Endothelial cell of umbilical vein (primary cell): ENCODE measurements around the gene MTO1. TPM values are rescaled to one million over a fixed set of nuclear protein-coding genes. Genes with fewer than 3 reads are reported as not detected.

ENCODE experiments used
- BruUV-seq: library from RNA; stranded (reverse); fragments of 400-500 nt; replicated peaks from 2 replicates; lab custom pipeline; 2021; lab: Mats Ljungman, UMichigan
- CTCF ChIA-PET: fragments of 300-600, 350-600 bp; sonication (Branson Sonifier 250); formaldehyde crosslinking; loops from one replicate; lab custom pipeline; 2021; ENCODE audit warnings: antibody characterized with exemption, inconsistent platforms; lab: Charles Lee
- POLR2A ChIA-PET: fragments of 300-600, 350-600 bp; sonication (Branson Sonifier 250); formaldehyde crosslinking; loops from one replicate; lab custom pipeline; 2021; ENCODE audit warnings: antibody characterized with exemption, inconsistent platforms; lab: Charles Lee
- DNase-seq: peaks from one replicate; pipeline ENCODE4 v3.0.0-alpha.2; 2011; ENCODE audit warnings: low read depth, low spot score
- FAIRE-seq: peaks from 2 replicates; lab custom pipeline; 2011; peaks lifted over from hg19 to GRCh38; lab: Jason Lieb, UNC
- H2AFZ ChIP-seq: 2 replicates; pipeline ENCODE4 v1.6.0; 2012; ENCODE audit warnings: low read depth, low read length, control low read depth, inconsistent platforms
- H3K27ac ChIP-seq: 2 replicates; pipeline ENCODE4 v1.5.1; 2011; ENCODE audit warnings: low read depth, mild to moderate bottlenecking, control low read depth, low read length, moderate library complexity; ENCODE audit not compliant: insufficient read depth
- H3K27me3 ChIP-seq, 2 experiments: 2 replicates each; pipeline versions ENCODE4 v1.6.0 to v1.6.1; 2011; ENCODE audit warnings: low read length in 2 of 2, mixed read lengths in 1 of 2; ENCODE audit not compliant: control insufficient read depth in 2 of 2, insufficient read depth in 2 of 2
- H3K36me3 ChIP-seq, 2 experiments: 2 replicates in 1 of 2; 3 replicates in 1 of 2; pipeline ENCODE4 v1.5.1; 2011; ENCODE audit warnings: low read length in 2 of 2, mild to moderate bottlenecking in 1 of 2, moderate library complexity in 1 of 2; ENCODE audit not compliant: control insufficient read depth in 2 of 2, insufficient read depth in 2 of 2; ENCODE audit errors: extremely low read depth in 1 of 2
- H3K4me1 ChIP-seq: 3 replicates; pipeline ENCODE4 v1.5.1; 2011; ENCODE audit warnings: mild to moderate bottlenecking, low read length; ENCODE audit not compliant: control insufficient read depth, insufficient read depth; ENCODE audit errors: extremely low read depth
- H3K4me2 ChIP-seq: 2 replicates; pipeline ENCODE4 v1.6.1; 2011; ENCODE audit warnings: low read length, control low read depth, mixed read lengths; ENCODE audit not compliant: insufficient read depth
- H3K4me3 ChIP-seq, 3 experiments: fragments of 200-600 bp in 1 of 3; sonication (generic), shearing (Covaris generic) in 1 of 3; replicated peaks in 1 of 3; 2 replicates each; pipeline ENCODE4 v1.5.1; 2011 to 2016; ENCODE audit warnings: control low read depth in 3 of 3, low read length in 3 of 3, mild to moderate bottlenecking in 2 of 3, inconsistent platforms in 1 of 3, low read depth in 1 of 3, moderate library complexity in 1 of 3; ENCODE audit not compliant: insufficient read depth in 1 of 3
- H3K79me2 ChIP-seq: 2 replicates; pipeline ENCODE4 v1.6.0; 2012; ENCODE audit warnings: low read length, inconsistent platforms; ENCODE audit not compliant: control insufficient read depth, insufficient read depth
- H3K9ac ChIP-seq: replicated peaks from 2 replicates; pipeline ENCODE3; 2011; ENCODE audit warnings: low read length, control low read depth; ENCODE audit not compliant: insufficient read depth; ENCODE audit errors: extremely low read depth
- H3K9me1 ChIP-seq: replicated peaks from 3 replicates; pipeline ENCODE4 v1.6.0; 2011; ENCODE audit warnings: mild to moderate bottlenecking, low read length; ENCODE audit not compliant: control insufficient read depth, insufficient read depth; ENCODE audit errors: extremely low read depth
- H3K9me3 ChIP-seq: replicated peaks from 2 replicates; pipeline ENCODE4 v1.5.1; 2012; ENCODE audit warnings: low read length, inconsistent platforms; ENCODE audit not compliant: control insufficient read depth, insufficient read depth
- H4K20me1 ChIP-seq: replicated peaks from 2 replicates; pipeline ENCODE3; 2011; ENCODE audit warnings: mild to moderate bottlenecking, low read length; ENCODE audit not compliant: control insufficient read depth, insufficient read depth; ENCODE audit errors: extremely low read depth
- CTCF ChIP-seq, 2 donors: IDR thresholded peaks; 1 replicate in 1 of 2; 2 replicates in 1 of 2; pipeline ENCODE4 v1.5.1; 2011; ENCODE audit warnings: low read length in 2 of 2, mild to moderate bottlenecking in 2 of 2, moderate library complexity in 2 of 2, control low read depth in 1 of 2, inconsistent platforms in 1 of 2, low read depth in 1 of 2; ENCODE audit not compliant: insufficient read depth in 1 of 2; ENCODE audit errors: extremely low read depth in 1 of 2
- EZH2 ChIP-seq: IDR thresholded peaks from 2 replicates; pipeline ENCODE4 v1.6.1; 2012; ENCODE audit warnings: borderline replicate concordance, low read depth, mild to moderate bottlenecking, moderate library complexity, low read length, inconsistent platforms; ENCODE audit not compliant: severe bottlenecking
- FOS ChIP-seq: IDR thresholded peaks from 2 replicates; pipeline ENCODE4 v1.6.1; 2011; ENCODE audit warnings: mild to moderate bottlenecking, low read length, moderate library complexity, borderline replicate concordance; ENCODE audit not compliant: insufficient read depth
- MAX ChIP-seq: IDR thresholded peaks from 2 replicates; pipeline ENCODE4 v1.6.1; 2011; ENCODE audit not compliant: insufficient read depth, insufficient read length
- MYC ChIP-seq: IDR thresholded peaks from one replicate; pipeline ENCODE4 v1.6.1; 2011; ENCODE audit warnings: mild to moderate bottlenecking, low read depth, low read length
- POLR2A ChIP-seq: IDR thresholded peaks from 2 replicates; pipeline ENCODE4 v1.6.1; 2012; ENCODE audit warnings: low read depth, mild to moderate bottlenecking, control low read depth, low read length
- POLR2AphosphoS5 ChIP-seq: IDR thresholded peaks from 2 replicates; pipeline ENCODE4 v1.6.1; 2012; ENCODE audit warnings: low read depth, mild to moderate bottlenecking, control low read depth, low read length, moderate library complexity; ENCODE audit not compliant: insufficient read depth
- dilution Hi-C: fragments of 300-500 bp; cut with MboI; formaldehyde crosslinking; loops from one replicate; pipeline ENCODE4 v1.15.0; 2019; ENCODE audit warnings: low sequenced_read_pairs; ENCODE audit not compliant: extremely low pct_ligation_motif_present
- intact Hi-C: fragments of 100-400 bp; cut with micrococcal nuclease; formaldehyde crosslinking; loops from one replicate; pipeline ENCODE4 v1.10.0; 2022
- polyA plus RNA-seq, 4 experiments: library from polyadenylated mRNA; depleted of rRNA in 3 of 4; stranded (reverse) in 3 of 4; unstranded in 1 of 4; fragments of >200 nt; gene quantifications; 2 replicates each; pipeline versions ENCODE4 v1.2.1 to v1.2.3, GENCODE V29; 2011 to 2012; ENCODE audit warnings: missing spikeins in 1 of 4
- total RNA-seq: library from RNA; stranded (reverse); gene quantifications from 2 replicates; pipeline ENCODE4 v1.2.3, GENCODE V29; 2021

The MTO1 gene
- total and polyA plus RNA-seq, 2 donors (not counting 3 experiments of a cell fraction or from before 2014, with no cell fraction given) = 12.6 to 24.8 TPM

GRCh38 chr6:73451223-73452106, 10.1 kb upstream of the MTO1 start:
- peaks cover 24% of the 10 kb centered on the region for H3K79me2 ChIP-seq
- ChIA-PET POLR2A (interaction anchor here (1.2 to 1.6 kb wide), 3 partner anchors 10 to 149 kb away, joined by 3 to 7 read pairs (median 3); partner anchors contain the start of gene MTO1), CTCF (interaction anchor here (0.8 to 1.7 kb wide), 3 partner anchors 10 to 62 kb away, joined by 3 to 11 read pairs (median 4); partner anchors contain the start of gene MTO1)
- H3K27me3 ChIP-seq = no peaks in the 10 kb centered on the region
- dilution Hi-C loops (no loop called here), intact Hi-C loops (loop anchor here (1.0 kb wide), 1 partner anchor 10 kb away; the partner anchor contains the start of gene MTO1)
- H3K4me2 ChIP-seq = peak overlapping the region; percentile 91
- H3K4me3 ChIP-seq = peak overlapping the region; percentile 47 to 87 (median 73)
- no peaks in the 10 kb centered on the region for H4K20me1 ChIP-seq
- H3K27ac ChIP-seq = peak overlapping the region; percentile 70
- DNase-seq = peak; percentile 57
- TSS peak; percentile 23 for BruUV-seq
- H3K9me3 ChIP-seq = no peaks in the 10 kb centered on the region
- TF ChIP-seq MAX = peak; percentile 17
- TF ChIP-seq MYC = no peak
- H2AFZ ChIP-seq = peak overlapping the region; percentile 91
- no peaks in the 10 kb centered on the region for H3K9me1 ChIP-seq
- no peak for FAIRE-seq
- peak overlapping the region; percentile 68 for H3K9ac ChIP-seq
- no peaks in the 10 kb centered on the region for H3K36me3 ChIP-seq
- peaks cover 5% of the 10 kb centered on the region for H3K4me1 ChIP-seq

DNA sequence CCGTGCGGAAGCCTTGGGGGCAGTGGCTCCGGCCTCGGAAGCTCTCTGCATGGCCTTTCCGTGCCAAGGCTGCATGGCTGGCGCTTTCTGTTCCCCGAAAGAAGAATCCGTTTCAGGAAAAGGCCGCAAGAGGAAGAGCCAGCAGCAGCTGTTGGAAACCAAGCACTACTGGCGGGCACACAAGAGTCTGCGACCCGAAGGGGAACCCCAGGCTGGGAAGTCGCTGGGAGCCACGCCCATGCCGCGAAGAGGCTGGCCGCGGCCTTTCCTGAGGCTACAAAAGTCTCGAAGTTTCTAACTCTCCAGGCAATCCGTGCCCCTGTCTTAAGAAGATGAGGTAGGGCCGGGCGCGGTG, 9.5 kb upstream of the MTO1 start, which contains the start of gene CGAS:
CGAS (minus strand) TSS at position 191 of the 355 bp plus-strand sequence; CDS start at position 75, 116 bp downstream.
- Histone ChIP-seq H3K9me3 (no peaks in the 10 kb centered on the region), H3K79me2 (peaks cover 24% of the 10 kb centered on the region), H3K4me2 (peak within 1 kb of the TSS; percentile 91), H3K27me3 (no peaks in the 10 kb centered on the region), H2AFZ (peak within 1 kb of the TSS; percentile 91), H3K36me3 (no peaks in the 10 kb centered on the region), H3K9ac (peak within 1 kb of the TSS; percentile 68), H3K27ac (peak within 1 kb of the TSS; percentile 70), H3K4me3 (peak within 1 kb of the TSS; percentile 47 to 87 (median 73)), H3K9me1 (no peaks in the 10 kb centered on the region), H4K20me1 (no peaks in the 10 kb centered on the region), H3K4me1 (peaks cover 5% of the 10 kb centered on the region)
- CTCF ChIA-PET = interaction anchor here (0.8 to 1.7 kb wide), 2 partner anchors 19 to 63 kb away, joined by 3 to 4 read pairs; no protein-coding TSS in a partner anchor
- dilution Hi-C loops (no loop called here), intact Hi-C loops (loop anchor here (1.0 kb wide), 1 partner anchor 9 kb away; the partner anchor contains the start of gene MTO1)
- BruUV-seq = no TSS peak
- DNase-seq (peak; percentile 60), FAIRE-seq (peak; percentile 56)
- POLR2A ChIA-PET = interaction anchor here (0.8 to 1.6 kb wide), 3 partner anchors 9 to 62 kb away, joined by 3 to 7 read pairs (median 5); partner anchors contain the start of gene MTO1
- peak; percentile 32 for TF ChIP-seq POLR2AphosphoS5
- no peak for TF ChIP-seq FOS
- no peak for TF ChIP-seq EZH2
- TF ChIP-seq CTCF (IDR thresholded peaks at IDR 0.05; ENCODE audit: extremely low read depth in 1 of 2, insufficient read depth in 1 of 2, low read depth in 1 of 2, low read length in 2 of 2) = no peak
- peak; percentile 26 for TF ChIP-seq POLR2A
